D721Med (cell line): ENCODE data around the gene KCNH6.

ENCODE experiments used
- DNase-seq: peaks from one replicate; pipeline ENCODE4 v3.0.0; 2011; ENCODE audit warnings: low spot score; ENCODE audit not compliant: insufficient read length
- FAIRE-seq: peaks from 2 replicates; lab custom pipeline; 2011; peaks lifted over from hg19 to GRCh38; lab: Jason Lieb, UNC
- TF ChIP-seq, protein P1 (sequence below): IDR thresholded peaks from 2 replicates; pipeline ENCODE4 v1.5.1; 2012; ENCODE audit warnings: mild to moderate bottlenecking, control low read depth; ENCODE audit not compliant: insufficient read depth; ENCODE audit errors: missing control alignments

The KCNH6 gene

DNA sequence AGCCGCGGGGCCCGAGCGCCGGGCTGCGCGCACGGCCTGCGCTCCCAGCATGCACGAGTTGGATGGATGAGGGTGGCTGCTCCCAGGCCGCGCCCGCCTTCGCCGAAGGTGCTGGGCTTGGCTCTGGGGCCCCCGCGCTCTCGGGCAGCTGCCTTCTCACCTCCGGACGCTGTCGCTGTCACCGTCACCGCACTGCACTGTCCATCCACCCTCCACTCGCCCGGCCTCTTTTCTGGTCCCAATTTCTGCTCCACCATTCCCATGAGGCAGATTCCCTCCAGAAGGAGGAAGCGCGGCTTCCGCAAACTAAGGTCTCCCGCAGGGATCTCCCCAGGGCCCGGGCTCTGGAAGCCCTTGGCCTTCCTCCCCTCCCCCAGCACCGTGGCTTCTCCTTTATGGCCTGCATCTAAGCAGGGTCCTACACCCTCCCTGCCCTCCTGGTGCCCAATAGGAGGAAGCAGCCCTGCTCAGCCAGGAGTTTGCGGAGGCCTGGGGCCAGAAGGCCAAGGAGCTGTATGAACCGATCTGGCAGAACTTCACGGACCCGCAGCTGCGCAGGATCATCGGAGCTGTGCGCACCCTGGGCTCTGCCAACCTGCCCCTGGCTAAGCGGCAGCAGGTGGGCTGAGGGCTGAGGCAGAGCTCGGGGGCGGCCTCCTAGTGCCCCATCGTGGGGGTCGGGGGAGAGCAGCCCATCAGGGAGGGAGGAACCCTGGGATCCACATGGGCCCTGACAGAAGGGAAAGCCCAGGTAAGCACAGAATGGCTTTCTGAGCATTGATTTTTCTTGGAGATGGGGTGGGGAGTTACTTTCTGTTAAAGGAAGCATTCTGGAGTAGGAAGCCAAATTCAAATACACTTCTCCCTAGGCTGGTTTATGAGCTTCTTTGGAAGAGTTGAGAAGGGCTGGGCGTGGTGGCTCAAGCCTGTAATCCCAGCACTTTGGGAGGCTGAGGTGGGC lies 45.4 kb upstream of the KCNH6 start:
- FAIRE-seq = no peak
- no peak for DNase-seq
- TF ChIP-seq, protein P1, sequence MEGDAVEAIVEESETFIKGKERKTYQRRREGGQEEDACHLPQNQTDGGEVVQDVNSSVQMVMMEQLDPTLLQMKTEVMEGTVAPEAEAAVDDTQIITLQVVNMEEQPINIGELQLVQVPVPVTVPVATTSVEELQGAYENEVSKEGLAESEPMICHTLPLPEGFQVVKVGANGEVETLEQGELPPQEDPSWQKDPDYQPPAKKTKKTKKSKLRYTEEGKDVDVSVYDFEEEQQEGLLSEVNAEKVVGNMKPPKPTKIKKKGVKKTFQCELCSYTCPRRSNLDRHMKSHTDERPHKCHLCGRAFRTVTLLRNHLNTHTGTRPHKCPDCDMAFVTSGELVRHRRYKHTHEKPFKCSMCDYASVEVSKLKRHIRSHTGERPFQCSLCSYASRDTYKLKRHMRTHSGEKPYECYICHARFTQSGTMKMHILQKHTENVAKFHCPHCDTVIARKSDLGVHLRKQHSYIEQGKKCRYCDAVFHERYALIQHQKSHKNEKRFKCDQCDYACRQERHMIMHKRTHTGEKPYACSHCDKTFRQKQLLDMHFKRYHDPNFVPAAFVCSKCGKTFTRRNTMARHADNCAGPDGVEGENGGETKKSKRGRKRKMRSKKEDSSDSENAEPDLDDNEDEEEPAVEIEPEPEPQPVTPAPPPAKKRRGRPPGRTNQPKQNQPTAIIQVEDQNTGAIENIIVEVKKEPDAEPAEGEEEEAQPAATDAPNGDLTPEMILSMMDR = no peak

DNA sequence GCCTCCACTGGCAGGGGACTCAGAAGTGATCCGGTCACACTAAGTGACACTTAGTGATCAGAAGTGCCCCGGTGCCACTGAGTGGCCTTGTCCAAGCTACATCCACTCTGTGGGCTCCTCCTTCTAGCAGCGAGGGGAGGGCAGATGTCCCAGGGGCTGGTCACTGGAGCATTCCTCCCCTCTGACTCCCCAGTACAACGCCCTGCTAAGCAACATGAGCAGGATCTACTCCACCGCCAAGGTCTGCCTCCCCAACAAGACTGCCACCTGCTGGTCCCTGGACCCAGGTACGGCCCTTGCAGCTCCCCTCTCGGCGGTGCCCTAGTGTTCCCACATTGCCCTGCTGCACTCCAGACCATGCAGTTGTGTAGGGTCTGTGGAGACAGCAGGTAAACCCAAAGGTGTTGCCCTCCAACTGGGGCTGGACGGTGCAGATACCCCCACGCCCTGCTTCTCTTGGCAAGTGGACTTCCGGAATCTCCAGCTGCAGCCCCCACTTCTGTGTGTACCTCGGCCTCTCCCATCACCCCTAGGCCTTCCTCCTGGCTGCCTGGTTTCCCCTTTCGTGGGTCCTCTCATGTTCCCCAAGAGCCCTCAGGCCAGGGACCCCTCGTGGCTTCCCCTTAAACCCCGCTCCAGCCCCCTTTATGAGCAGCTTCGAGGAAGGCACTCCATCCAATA lies 44.2 kb upstream of the KCNH6 start:
- FAIRE-seq (no peak), DNase-seq (peak; percentile 79)
- TF ChIP-seq, protein P1 = peak; percentile 74

DNA sequence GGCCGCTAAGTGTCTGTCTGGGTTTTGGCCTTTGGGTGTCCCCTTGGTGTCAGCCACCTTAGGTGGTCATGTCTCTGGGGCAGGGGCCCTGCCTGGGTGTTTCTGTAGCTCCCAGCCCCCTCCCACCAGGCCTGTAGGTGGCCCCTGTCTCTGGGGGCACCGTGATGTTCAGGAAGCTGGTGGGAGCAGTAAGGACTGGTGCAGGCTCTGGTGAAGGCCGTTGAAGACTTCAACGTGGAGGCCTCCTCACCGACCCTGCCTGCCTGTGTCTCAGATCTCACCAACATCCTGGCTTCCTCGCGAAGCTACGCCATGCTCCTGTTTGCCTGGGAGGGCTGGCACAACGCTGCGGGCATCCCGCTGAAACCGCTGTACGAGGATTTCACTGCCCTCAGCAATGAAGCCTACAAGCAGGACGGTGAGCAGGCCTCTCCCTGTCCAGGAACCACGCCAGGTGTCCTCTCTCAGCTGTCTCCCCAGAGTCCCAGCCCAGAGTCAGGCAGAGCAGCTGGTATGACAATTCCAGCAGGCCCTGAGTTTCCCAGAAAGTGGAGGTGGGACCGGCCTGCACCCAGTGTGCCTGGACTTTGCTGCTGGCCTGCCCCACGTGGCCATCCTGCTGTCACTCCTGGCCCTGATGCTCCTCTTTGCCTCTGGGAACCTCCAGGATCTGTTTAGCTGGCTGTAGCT lies 43.5 kb upstream of the KCNH6 start:
- DNase-seq (no peak), FAIRE-seq (no peak)
- TF ChIP-seq, protein P1 = no peak

DNA sequence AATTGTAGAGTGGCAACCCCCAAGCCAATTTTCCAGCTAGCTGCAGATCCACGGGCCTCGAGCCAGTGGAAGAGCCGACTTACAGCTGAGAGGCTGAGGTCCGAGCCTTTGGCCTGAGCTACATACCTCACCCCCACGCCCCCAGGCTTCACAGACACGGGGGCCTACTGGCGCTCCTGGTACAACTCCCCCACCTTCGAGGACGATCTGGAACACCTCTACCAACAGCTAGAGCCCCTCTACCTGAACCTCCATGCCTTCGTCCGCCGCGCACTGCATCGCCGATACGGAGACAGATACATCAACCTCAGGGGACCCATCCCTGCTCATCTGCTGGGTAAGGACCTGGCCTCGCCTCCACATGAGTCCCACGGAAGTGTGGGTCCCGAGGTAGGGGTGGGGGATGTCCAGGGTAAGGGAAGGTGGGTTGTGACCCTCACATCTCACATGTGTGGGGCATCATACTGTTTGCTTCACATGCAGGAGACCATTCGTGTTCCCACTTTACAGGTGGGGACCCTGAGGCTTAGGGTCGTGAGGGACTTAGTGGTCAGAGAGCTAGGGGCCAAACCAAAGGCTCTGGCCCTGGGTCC lies 42.9 kb upstream of the KCNH6 start:
- TF ChIP-seq, protein P1 = no peak
- no peak for FAIRE-seq

DNA sequence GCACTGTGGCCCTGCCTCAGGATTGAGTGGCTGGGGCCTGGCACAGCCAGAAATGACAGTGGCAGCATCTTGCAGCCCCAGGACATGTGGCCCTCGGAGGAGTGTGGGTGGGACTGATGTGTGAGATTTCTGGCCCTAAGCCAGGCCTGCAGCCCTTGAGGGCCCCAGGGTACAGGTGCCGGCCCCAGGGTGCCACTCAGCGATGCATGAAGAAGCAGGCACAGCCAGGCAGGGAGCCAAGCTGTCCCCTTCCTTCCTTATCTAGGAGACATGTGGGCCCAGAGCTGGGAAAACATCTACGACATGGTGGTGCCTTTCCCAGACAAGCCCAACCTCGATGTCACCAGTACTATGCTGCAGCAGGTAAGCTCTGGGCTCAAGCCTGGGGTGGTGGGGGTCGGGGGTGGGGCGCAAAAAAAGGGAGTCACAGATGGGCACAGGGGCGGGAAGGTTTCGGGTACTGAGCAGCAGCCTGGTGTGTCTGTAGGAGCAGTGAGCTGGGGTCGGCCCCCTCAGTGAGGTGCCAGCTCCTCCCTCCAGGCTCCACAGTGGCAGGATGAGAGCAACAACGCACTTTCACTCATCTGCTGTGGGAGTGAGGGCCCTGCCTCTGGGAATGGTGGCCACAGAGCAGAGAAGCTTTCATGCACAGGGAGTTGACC lies 42.2 kb upstream of the KCNH6 start:
- no peak for FAIRE-seq
- TF ChIP-seq, protein P1 = no peak
- DNase-seq = no peak

More for the DNA sequence above, 42.9 kb upstream of the KCNH6 start:
- DNase-seq = no peak

DNA sequence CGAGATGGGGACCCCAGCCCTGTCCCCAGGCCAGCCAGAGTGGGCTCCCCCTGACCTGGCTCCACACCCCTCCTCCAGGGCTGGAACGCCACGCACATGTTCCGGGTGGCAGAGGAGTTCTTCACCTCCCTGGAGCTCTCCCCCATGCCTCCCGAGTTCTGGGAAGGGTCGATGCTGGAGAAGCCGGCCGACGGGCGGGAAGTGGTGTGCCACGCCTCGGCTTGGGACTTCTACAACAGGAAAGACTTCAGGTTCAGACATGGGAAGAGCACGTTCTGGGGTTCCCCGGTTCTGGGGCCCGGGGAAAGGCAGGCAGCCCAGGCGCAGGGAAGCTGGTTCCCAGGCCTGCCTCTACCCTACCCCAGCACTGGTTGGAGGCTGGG lies 41.7 kb upstream of the KCNH6 start:
- FAIRE-seq (no peak), DNase-seq (no peak)
- TF ChIP-seq, protein P1 = no peak
